GM23248 (cell line): ENCODE measurements around the gene AP2S1. TPM values are rescaled to one million over a fixed set of nuclear protein-coding genes. Genes with fewer than 3 reads are reported as not detected.

ENCODE experiments used
- DNase-seq: peaks from one replicate; pipeline ENCODE4 v3.0.0-alpha.2; 2015
- H2AFZ ChIP-seq: fragments of 200-600 bp; sonication (generic); 2 replicates; pipeline ENCODE4 v1.6.1; 2016; ENCODE audit warnings: antibody characterized with exemption
- H3F3A ChIP-seq: fragments of 200-600 bp; sonication (generic); 2 replicates; pipeline ENCODE4 v1.6.1; 2016; ENCODE audit warnings: mild to moderate bottlenecking, antibody characterized with exemption, mixed run types; ENCODE audit not compliant: insufficient read depth
- H3K27ac ChIP-seq: fragments of 200-600 bp; sonication (generic); 2 replicates; pipeline ENCODE4 v1.5.1; 2016; ENCODE audit warnings: mild to moderate bottlenecking
- H3K27me3 ChIP-seq: fragments of 200-600 bp; sonication (generic); replicated peaks from 2 replicates; pipeline ENCODE4 v1.6.1; 2016; ENCODE audit warnings: mild to moderate bottlenecking; ENCODE audit not compliant: insufficient read depth
- H3K36me3 ChIP-seq: fragments of 200-600 bp; sonication (generic); 2 replicates; pipeline ENCODE4 v1.6.1; 2016; ENCODE audit warnings: low read depth, mild to moderate bottlenecking
- H3K4me1 ChIP-seq: fragments of 200-600 bp; sonication (generic); 2 replicates; pipeline ENCODE4 v1.6.1; 2016; ENCODE audit warnings: mild to moderate bottlenecking; ENCODE audit not compliant: insufficient read depth
- H3K4me2 ChIP-seq: fragments of 200-600 bp; sonication (generic); one replicate; pipeline ENCODE4 v1.6.1; 2016; ENCODE audit warnings: mild to moderate bottlenecking; ENCODE audit not compliant: unreplicated experiment
- H3K4me3 ChIP-seq: fragments of 200-600 bp; sonication (generic); 2 replicates; pipeline ENCODE4 v1.5.1; 2016; ENCODE audit warnings: mild to moderate bottlenecking
- H3K79me2 ChIP-seq: fragments of 200-600 bp; sonication (generic); 2 replicates; pipeline ENCODE4 v1.6.1; 2016; ENCODE audit warnings: mild to moderate bottlenecking; ENCODE audit not compliant: insufficient read depth
- H3K9ac ChIP-seq: fragments of 200-600 bp; sonication (generic); 2 replicates; pipeline ENCODE4 v1.6.1; 2016; ENCODE audit warnings: mild to moderate bottlenecking
- H3K9me2 ChIP-seq: fragments of 200-600 bp; sonication (generic); 2 replicates; pipeline ENCODE4 v1.6.1; 2016; ENCODE audit warnings: mixed run types, mild to moderate bottlenecking, moderate library complexity; ENCODE audit not compliant: insufficient read depth
- H3K9me3 ChIP-seq: fragments of 200-600 bp; sonication (generic); one replicate; pipeline ENCODE4 v1.6.1; 2017; ENCODE audit warnings: low read depth
- H4K20me1 ChIP-seq: fragments of 200-600 bp; sonication (generic); 2 replicates; pipeline ENCODE4 v1.6.0; 2016; ENCODE audit not compliant: insufficient read depth
- EZH2 ChIP-seq: fragments of 200-600 bp; sonication (generic); IDR thresholded peaks from 2 replicates; pipeline ENCODE4 v1.6.1; 2018; ENCODE audit warnings: antibody characterized with exemption, mild to moderate bottlenecking; ENCODE audit not compliant: insufficient read depth, poor library complexity, severe bottlenecking
- EZH2phosphoT487 ChIP-seq: fragments of 200-600 bp; sonication (generic); IDR thresholded peaks from 2 replicates; pipeline ENCODE4 v1.6.1; 2018; ENCODE audit warnings: antibody characterized with exemption, moderate library complexity, mild to moderate bottlenecking, low read depth; ENCODE audit not compliant: insufficient read depth
- WGBS, 2 experiments: methylation state at CpG; one replicate each; pipeline ENCODE4 v1.1.6; 2015 to 2017; ENCODE audit warnings: low lambda C conversion rate in 2 of 2, low coverage in 1 of 2; ENCODE audit errors: missing lambda C conversion rate in 2 of 2; 5-methylcytosine and 5-hydroxymethylcytosine counted together
- in situ Hi-C: fragments of 300-500 bp; cut with MboI; formaldehyde crosslinking; loops from 2 replicates; pipeline ENCODE4 v1.15.0; 2020
- polyA plus RNA-seq: library from polyadenylated mRNA; unstranded; fragments of >200 nt; fragmentation: Nextera tagmentation; extraction: Ambion mirVana; gene quantifications from 2 replicates; pipeline ENCODE4 v1.2.1, GENCODE V29; 2016
- total RNA-seq: library from RNA; depleted of rRNA; stranded (reverse); fragments of >200 nt; shearing (Covaris generic); gene quantifications from 2 replicates; pipeline ENCODE4 v1.2.3, GENCODE V29; 2014

Gene AP2S1
- total and polyA plus RNA-seq, 2 experiments from 2014 or later: 231 to 584 TPM

GRCh38 chr19:46852830-46853229 is 2.2 kb upstream of the AP2S1 start:
- no peak for DNase-seq
- 66 to 85% methylated on average over 1 of the region's 1 CpG for WGBS, 2 experiments
- H3K79me2 ChIP-seq: peaks cover 24% of the 10 kb centered on the region
- no peaks in the 10 kb centered on the region for H3K9me3 ChIP-seq
- H2AFZ ChIP-seq: no peak overlapping the region
- no peaks in the 10 kb centered on the region for H3K27me3 ChIP-seq
- no peaks in the 10 kb centered on the region for H3K36me3 ChIP-seq
- peaks cover 36% of the 10 kb centered on the region for H3F3A ChIP-seq
- no peak overlapping the region for H3K9ac ChIP-seq
- H3K9me2 ChIP-seq: no peaks in the 10 kb centered on the region
- H3K27ac ChIP-seq: no peak overlapping the region
- H3K4me1 ChIP-seq: peaks cover 12% of the 10 kb centered on the region; the same call in 1 of the 2 replicates
- no peaks in the 10 kb centered on the region for H4K20me1 ChIP-seq
- no peak overlapping the region for H3K4me2 ChIP-seq
- H3K4me3 ChIP-seq: no peak overlapping the region
- in situ Hi-C loops: loop anchor here (5.0 kb wide), 1 partner anchor 139 kb away; no protein-coding TSS in a partner anchor
- TF ChIP-seq EZH2phosphoT487 (no peak), EZH2 (no peak)

GRCh38 chr19:46849610-46850009 is 1.0 kb downstream of the AP2S1 start:
- no peaks in the 10 kb centered on the region for H4K20me1 ChIP-seq
- peak overlapping the region; percentile 87 for H3K4me3 ChIP-seq
- H2AFZ ChIP-seq: peak overlapping the region; percentile 64
- H3K36me3 ChIP-seq: no peaks in the 10 kb centered on the region; the same call in 1 of the 2 replicates
- peaks cover 50% of the 10 kb centered on the region for H3K79me2 ChIP-seq
- peak; percentile 56 for DNase-seq
- H3K27me3 ChIP-seq: no peaks in the 10 kb centered on the region
- peaks cover 29% of the 10 kb centered on the region for H3F3A ChIP-seq
- H3K9me2 ChIP-seq: no peaks in the 10 kb centered on the region
- peak overlapping the region; percentile 95 for H3K9ac ChIP-seq
- peak overlapping the region; percentile 93 for H3K27ac ChIP-seq
- 15 to 19% methylated on average over 5 of the region's 5 CpGs for WGBS, 2 experiments
- no peaks in the 10 kb centered on the region for H3K9me3 ChIP-seq
- in situ Hi-C loops: loop anchor here (5.0 kb wide), 1 partner anchor 143 kb away; no protein-coding TSS in a partner anchor
- TF ChIP-seq EZH2: no peak
- TF ChIP-seq EZH2phosphoT487: no peak
- H3K4me1 ChIP-seq: 0 out of 2 replicates have a peak, but pooled peaks cover 4% of the 10 kb centered on the region
- H3K4me2 ChIP-seq: peak overlapping the region; percentile 89

GRCh38 chr19:46848389-46848788 is 2.3 kb downstream of the AP2S1 start:
- Histone ChIP-seq H3F3A (peaks cover 35% of the 10 kb centered on the region), H4K20me1 (no peaks in the 10 kb centered on the region), H3K36me3 (peaks cover under 1% of the 10 kb centered on the region; the same call in 1 of the 2 replicates), H3K79me2 (peaks cover 62% of the 10 kb centered on the region), H3K9ac (peak overlapping the region; percentile 95), H2AFZ (no peak overlapping the region), H3K27ac (peak overlapping the region; percentile 93), H3K4me1 (0 out of 2 replicates have a peak, but pooled peaks cover 4% of the 10 kb centered on the region), H3K9me3 (no peaks in the 10 kb centered on the region), H3K4me2 (peak overlapping the region; percentile 89), H3K27me3 (no peaks in the 10 kb centered on the region), H3K9me2 (no peaks in the 10 kb centered on the region), H3K4me3 (peak overlapping the region; percentile 87)
- in situ Hi-C loops: no loop called here
- 59 to 61% methylated on average over 2 of the region's 2 CpGs for WGBS, 2 experiments
- no peak for TF ChIP-seq EZH2
- TF ChIP-seq EZH2phosphoT487: no peak
- no peak for DNase-seq

- Histone ChIP-seq H3K9me2 (no peaks in the 10 kb centered on the region), H2AFZ (no peak overlapping the region), H3F3A (peaks cover 40% of the 10 kb centered on the region), H3K4me1 (0 out of 2 replicates have a peak, but pooled peaks cover 4% of the 10 kb centered on the region), H3K27ac (no peak overlapping the region), H3K36me3 (peaks cover 6% of the 10 kb centered on the region; the same call in 1 of the 2 replicates), H4K20me1 (no peaks in the 10 kb centered on the region), H3K27me3 (no peaks in the 10 kb centered on the region), H3K9me3 (no peaks in the 10 kb centered on the region), H3K4me3 (no peak overlapping the region), H3K79me2 (peaks cover 71% of the 10 kb centered on the region), H3K4me2 (no peak overlapping the region), H3K9ac (no peak overlapping the region)
- in situ Hi-C loops: no loop called here
- DNase-seq: no peak
- WGBS, 2 experiments: 87 to 88% methylated on average over 11 of the region's 11 CpGs
- TF ChIP-seq EZH2phosphoT487 (no peak), EZH2 (no peak)
Observed at GRCh38 chr19:46847528-46847927, 3.1 kb downstream of the AP2S1 start.
